HG03175 (cell line): ENCODE data around the gene RCBTB2.

Source experiments
- ATAC-seq: cut with Tn5 transposase; IDR thresholded peaks from one replicate; pipeline ENCODE4 v1.9.1; 2021; ENCODE audit warnings: mild to moderate bottlenecking, moderate library complexity; ENCODE audit not compliant: unreplicated experiment

The RCBTB2 gene

DNA sequence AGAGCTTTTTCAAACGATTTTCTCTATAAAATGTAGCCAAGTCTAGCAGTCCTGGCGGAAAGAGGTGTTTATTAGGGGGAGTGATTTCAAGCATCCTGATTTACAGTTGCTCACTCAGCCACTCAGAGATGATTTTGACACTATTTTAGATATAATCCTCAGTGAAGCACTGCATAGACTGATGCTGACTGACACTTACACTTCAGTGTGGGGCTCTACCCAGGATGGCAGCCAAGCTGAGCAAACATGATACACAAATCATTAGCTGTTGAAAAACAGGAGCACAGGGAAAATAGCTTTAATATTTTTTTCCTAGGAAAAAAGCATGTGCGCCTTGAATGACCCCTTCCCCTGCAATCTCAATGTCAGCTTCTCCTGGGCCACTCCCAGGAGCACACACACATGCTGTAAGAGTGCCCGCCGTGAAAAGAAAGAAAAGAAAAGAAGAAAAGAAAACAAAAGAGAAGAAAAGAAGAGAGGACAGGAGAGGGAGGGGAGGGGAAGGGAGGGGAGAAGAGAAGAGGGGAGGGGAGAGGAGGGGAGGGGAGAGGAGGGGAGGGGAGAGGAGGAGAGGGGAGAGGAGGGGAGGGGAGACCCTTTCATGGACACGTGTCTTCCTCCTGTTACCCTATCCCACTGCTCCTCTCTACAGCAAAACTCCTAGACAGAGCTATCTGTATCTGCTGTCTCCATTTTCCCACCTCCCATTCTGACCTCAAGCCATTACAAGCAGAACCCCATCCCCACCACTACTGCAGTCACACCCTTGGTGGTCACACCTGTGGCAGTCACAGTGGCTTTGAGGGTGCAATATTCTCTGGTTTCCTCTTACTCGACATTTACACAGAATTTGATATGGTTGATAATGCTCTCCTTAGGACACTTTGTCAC lies 36.4 kb downstream of the RCBTB2 start:
- ATAC-seq: no peak

DNA sequence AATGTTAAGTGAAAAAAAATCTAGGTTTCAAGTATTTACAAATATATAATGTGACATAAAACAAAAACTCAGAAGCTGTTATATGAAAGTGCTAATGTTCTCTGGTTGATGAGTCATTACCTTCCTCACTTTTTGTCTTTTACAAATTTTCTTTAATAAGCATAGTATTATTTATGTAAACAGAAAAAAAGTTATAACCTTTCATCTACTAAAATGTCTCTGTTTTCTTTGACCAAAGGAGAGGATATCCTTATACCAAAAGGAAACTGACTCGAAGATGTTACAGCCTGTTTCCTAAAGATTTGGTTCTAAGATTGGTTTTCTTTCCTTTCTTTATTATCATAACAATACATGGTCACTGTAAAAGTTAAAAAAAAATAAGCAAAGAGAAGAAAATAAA lies 38.0 kb downstream of the RCBTB2 start:
- ATAC-seq: no peak

DNA sequence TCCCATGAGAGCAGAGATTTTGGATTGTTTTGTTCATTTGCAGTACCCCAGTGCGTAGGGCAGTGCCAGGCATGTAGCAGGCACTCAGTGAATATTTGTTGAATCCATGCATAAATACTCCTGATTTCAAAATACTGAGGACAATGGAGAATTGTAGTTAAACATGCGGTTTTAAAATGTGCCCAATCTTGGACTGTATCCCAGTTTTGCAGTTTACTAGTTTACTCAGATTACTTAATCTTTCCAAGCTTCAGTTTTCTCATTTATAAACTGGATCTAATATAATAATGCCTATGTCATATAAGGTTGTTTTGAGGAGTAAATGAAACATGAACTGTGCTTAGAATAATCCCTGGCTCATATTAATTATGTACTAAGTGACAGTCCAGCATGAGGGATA lies 39.0 kb downstream of the RCBTB2 start:
- ATAC-seq: no peak

DNA sequence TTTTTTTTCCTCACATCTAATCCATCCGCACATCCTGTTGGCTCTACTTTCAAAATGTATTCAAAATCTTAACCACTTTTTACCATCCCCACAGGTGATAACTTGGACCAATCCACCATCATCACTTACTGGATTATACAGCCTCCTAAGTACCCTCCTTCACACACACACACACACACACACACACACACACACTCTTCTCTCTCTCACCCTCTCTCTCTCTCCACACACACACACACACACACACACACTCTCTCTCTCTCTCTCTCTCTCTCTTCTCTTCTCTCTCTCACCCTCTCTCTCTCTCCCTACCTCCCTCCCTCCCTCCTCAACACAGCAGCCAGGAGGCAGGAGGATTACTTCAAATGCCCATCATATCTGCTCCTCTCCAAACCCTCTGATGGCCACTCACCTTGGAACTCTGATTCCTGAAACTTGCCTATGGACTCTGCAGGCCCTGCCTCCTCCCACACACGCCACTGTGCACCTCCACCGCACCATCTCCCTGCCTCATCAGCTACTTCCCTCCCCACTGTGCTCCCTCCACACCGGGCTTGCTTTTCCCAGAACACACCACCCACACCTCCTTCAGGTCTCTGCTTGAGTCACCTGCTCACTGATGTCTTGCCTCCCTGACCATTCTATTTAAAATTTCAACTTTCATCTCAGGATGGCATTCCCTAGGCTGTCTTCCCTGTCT lies 39.7 kb downstream of the RCBTB2 start:
- ATAC-seq: no peak

DNA sequence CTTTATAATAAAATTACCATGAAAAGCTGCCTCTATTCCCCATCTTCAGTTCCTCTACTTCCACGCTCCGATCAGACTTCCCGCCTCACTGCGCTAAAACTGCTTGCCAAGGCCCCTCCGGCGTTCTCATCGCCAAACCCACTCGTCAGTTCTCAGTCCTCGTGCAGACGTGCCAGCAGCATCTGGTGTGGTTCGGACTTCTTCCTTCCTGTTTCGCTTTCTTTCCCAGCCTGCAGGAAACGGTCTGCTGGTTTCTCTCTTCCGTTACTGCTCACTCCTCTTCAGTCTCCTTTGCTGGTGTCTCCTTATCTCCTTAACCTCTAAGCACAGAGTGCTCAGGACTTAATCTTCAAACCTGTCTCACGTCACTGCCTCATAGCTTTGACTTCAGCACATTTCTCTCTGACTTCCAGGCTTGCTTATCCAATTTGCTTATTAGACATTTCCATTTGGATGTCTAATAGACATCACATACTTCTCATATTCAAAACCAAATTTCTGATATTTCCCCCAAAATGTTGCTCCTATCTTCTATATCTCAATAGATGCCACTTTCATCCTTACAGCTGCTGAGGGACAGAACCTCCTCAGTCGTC lies 40.3 kb downstream of the RCBTB2 start:
- peak; percentile 84 for ATAC-seq

DNA sequence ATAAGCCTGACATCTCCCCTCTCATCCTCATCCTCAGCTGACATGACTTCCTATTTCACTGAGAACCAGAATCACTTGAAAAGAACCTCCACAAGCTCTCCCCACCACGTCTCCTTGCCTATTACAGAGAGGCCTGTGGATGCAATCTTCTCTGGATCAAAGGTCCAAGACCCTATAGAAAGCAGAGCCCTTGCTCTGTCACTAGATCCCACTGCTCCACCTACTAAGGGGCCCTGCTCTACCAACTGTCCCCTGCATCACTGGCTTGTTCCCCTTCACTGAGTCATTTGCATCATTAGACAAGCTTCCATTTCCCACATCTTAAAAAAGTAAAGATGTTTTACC lies 40.8 kb downstream of the RCBTB2 start:
- ATAC-seq: peak; percentile 58

DNA sequence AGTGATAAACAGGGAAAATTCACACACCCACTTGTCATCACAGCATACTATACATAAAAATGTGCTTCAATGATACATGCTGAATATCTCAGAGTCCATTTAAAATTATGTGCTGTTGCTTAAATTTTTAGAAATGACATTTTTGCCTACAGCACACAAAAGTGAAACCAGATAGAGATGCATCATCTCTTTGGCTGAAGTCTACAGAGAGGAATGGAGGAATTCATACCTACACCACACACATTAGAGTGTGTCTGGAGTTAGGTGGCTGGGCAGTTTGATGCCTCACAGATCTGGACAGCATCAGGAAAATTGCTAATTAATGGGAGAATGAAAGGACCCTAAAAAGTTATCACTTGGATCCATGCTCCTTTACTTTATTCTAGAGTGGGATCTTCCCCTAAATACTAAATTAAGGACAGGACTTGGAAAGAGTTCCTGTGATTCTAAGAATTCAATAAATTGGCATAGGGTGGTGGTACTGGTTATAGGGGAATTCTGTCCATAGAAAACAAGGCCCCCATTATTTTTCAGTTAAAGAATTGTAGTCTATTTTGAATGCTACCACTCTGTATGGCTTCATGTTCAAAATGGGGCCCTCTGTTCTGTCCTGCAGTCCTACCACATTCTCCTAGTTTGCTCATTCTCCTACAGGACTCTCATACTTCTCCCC lies 41.3 kb downstream of the RCBTB2 start:
- no peak for ATAC-seq

DNA sequence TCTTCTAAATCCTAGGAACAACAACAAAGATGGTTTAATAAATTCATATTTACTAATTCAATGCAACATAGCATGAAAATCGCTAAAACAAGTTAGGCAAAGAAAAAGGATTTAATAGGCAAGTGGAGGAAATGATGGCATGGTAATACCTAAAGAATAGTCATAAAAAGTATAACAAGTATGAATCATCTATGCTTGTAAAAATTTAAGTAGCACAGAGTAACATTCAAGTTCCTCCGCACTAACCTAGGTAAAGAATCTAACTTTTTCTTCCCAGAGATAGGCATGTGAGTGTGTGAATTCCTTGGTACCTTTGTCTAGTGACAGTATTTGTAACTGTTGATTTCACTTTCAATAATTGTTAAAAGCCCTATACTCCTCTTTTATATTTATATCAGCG lies 42.6 kb downstream of the RCBTB2 start:
- ATAC-seq: no peak

DNA sequence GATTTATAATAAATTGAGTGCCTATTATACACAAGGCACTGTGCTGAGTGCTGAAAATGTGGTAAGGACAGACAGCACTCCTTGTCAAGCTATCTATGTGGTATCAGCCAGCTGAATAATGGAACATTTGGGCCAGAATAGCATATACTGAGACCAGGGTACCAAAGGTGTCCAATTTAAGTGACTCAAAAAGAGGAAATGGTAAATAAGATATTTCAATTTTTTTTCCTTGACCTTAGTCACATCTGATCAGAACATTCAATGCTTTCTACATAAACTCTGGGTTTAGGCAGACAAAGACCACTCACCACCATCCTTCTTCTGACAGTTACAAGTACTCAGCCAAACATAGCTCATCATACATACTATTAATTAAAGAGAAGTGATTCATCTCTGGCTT lies 43.2 kb downstream of the RCBTB2 start:
- no peak for ATAC-seq

DNA sequence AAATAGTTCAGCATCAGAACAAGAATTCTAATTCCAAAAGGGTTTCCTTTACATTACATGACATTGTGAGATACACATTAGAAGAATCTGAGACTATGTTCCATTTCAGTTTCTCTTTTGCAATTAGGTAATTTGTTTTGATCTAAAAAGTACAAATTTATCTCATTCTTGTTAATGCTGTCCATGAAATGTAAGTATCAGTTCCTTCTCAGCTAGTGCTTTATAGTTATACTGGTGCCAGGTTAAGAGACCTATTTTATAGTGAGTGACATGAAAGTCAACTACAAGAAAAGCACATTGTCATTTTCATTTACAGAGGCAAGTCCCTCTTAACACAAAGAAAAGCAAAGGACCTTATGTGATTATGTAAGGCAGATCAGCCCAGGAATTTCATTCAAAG lies 43.9 kb downstream of the RCBTB2 start:
- ATAC-seq: no peak

DNA sequence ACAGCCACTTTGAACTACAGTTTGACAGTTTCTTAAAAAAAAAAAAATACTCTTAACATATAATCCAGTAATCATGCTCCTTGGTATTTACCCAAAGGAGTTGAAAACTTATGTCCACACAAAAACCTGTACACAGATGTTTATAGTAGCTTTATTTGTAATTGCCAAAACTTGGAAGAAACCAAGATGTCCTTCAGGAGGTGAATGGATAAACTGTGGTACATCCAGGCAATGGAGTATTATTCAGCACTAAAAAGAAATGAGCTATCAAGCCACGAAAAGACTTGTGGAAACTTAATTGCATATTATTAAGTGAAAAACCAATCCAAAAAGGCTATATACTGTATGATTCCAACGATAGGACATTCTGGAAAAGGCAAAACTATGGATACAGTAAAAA lies 44.9 kb downstream of the RCBTB2 start:
- no peak for ATAC-seq

DNA sequence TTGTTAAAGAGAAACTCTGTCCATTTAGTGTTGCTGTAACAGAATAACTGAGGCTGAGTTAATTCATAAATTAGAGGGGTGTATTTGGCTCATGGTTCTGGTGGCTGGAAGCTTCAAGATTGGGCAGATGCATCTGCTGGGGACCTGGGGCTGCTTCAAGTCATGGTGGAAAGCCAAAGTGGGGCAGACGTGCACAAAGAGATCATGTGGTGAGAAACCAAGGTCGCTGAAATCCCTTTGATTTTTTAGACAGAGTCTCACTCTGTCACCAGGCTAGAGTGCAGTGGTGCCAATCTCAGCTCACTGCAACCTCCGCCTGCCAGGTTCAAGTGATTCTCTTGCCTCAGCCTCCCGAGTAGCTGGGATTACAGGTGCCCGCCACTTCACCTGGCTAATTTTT lies 46.0 kb downstream of the RCBTB2 start:
- no peak for ATAC-seq

DNA sequence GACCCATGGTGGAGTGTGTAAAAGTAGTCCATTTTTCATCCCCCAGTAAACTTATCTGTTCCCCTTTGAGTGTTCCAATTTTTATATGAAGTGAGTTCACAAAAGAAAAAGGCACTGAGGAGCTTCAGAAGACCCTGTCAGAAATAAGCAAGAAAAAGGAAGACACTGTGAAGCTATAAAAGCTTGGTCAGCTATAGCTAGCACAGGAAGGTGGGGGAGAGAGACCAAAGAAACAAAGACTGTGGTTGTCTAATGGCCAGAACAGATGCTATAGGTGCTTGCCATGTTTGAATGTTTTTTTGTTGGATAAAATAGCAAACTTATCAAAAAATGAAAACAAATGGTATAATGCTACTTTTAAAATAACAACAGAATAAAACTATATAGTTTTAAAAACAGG lies 46.5 kb downstream of the RCBTB2 start:
- ATAC-seq: no peak

DNA sequence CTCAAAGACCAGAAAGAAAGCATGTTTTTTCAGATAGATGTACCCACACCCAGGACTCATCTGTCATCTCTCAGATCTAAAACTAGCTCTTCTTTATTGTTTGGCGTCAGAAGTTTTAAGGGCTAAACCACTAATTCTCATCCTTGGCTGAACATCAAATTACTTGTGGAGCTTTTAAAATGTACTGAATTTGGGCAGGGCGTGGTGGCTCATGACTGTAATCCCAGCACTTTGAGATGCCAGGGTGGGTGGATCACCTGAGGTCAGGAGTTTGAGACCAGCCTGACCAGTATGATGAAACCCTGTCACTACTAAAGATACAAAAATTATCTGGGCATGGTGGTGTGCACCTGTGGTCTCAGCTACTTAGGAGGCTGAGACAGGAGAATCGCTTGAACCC lies 47.4 kb downstream of the RCBTB2 start:
- ATAC-seq: no peak

DNA sequence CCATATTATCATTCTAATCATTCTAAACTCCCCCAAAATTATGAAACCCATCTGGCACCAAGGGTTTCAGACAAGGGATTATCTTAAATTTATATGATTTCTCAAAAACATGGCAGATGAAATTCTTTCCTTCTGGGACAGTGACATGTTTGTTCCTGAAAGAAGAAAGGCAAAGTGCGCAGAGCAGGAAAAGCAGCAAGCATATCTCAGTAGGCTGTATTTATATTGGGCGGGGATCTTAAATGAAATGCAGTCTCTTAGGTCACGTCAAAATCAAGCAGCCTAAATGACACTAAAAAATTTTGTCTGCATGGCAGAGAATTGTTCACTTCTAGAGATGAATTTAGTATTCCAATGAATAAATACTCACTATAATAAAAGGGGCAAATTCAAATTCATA lies 49.3 kb downstream of the RCBTB2 start:
- no peak for ATAC-seq

DNA sequence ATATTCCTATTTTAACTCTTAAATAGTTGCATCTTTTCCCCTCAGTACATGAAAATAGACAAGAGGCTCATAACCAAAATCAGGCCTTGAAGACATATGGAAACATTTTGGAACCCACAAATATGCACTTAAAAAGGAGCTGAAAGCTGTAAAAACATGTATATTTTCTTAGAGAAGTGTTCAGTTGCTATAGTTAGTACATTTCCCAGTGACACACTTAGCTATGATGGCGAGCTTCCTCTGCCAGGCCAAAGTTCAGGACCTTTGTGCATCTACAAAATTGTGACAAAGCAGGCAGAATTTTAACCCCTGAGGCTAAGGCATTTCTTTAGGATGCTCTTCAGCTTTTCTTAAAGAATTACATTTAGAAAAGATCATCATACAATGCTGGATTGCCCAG lies 54.5 kb downstream of the RCBTB2 start:
- no peak for ATAC-seq

DNA sequence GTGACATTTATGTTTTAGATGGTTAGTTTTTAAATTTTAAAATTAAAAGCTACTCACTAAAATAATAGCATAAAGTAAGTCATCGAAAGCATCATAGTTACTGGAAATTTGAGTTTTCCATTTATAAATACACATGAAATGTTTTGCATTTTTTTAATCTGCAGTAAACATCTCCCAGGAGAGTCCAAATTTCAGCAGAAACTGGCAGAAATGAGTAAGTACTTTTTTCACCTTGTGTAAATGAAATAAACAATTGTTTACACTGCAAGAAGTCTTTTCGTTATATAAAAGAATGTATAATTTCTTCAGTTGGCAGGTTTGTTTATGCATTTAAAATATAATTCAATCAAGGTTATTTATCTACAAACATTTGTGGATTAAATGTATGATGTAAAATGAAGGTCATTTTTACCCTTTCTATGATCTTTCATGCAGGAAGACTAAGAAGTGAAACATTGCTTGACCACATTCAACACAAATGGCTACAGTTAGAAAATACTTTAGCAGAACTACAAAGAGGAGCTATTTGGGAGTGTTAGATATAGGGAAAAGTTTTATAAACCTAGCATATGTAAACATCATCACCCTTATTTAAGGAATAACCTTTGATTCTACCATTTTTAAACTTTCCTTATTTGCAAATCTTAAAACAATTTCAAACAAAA lies 55.6 kb downstream of the RCBTB2 start:
- ATAC-seq: peak; percentile 55

DNA sequence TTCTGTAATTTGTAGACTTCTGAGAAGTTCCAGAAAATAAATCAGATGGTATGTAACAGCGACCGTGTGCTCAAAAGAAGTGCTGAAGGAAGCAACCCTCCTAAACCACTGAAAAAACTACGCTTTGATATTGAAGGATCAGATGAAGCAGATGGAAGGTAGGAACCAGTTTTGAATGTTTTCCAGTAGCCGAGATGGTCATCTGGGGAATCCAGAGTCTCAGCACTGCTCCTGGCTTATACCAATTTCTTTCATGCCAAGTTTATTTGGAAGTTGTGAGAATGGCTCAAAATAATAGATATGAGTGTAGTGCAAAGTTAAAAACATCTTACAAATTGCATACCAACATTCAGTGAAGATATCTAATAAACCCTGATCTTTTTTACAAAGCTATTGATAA lies 56.2 kb downstream of the RCBTB2 start:
- ATAC-seq: no peak

DNA sequence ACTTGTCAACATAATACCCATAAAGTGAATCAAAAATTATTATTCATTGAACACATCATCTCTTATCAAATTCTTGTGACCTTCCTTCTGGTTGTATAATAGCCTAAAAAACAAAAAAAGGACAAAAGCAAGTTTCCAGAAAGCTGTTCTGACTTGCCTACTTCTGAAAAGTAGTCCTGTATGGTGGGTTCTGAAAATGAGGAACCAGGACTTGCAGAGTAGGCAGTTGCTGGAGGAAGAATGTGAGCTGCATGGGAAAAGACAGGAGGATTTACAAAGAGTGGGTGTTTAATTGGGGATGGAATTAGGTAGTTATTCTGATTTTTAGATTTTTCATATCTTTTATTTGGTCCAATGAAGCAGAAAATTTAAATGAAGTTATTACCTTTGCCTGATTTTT lies 56.7 kb downstream of the RCBTB2 start:
- ATAC-seq: no peak

DNA sequence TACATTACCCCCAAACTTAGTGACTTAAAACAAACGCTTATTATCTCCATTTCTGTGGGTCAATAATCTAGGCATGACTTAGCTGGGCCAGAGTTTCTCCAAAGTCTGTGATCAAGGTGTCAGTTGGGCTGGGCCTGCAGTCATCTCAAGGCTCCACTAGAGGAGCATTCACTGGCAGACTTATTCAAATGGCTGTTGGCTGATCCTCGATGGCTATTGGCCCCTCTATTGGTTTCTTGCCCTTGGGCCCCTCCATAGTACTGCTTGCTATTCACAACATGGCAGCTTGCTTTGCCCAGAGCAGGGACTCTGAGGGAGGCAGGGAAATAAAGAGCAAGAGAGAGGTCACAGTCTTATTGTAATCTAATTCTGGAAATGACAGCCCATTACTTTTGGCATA lies 57.6 kb downstream of the RCBTB2 start:
- no peak for ATAC-seq

DNA sequence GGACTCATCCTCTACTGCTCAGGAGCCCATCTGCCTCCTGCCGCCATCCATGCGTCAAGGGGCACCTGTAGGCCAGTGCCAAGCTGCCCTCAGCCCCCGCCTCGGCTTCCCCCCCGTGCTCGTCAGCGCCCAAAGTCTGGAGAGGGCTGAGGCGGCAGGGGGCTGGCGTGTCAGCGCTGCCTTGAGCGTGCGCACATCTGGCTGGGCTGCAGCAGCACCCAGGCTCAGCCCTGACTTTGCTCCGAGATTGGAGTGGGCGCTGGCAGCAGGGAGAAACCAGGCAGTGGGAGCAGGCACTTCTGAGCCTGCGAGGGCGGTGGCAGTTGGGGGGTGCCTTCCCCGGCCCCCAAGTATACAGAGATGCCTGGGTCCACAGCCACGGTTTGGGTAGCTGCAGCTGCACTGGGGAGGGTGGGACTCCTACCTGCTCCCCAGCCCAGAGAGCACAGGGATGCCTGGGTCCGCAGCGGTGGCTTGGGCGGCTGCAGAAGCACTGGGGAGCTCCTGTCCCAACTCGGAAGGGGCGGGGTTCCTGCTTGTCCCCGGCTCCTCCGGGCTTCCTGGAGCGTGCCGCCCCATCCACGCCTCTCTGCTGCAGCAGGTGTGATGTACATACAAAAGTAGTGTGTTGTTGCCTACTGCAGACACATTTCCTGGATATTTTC lies 75.2 kb downstream of the RCBTB2 start:
- ATAC-seq: no peak
